Measurements from ENCODE around the gene IL5RA. TPM values are rescaled to one million over a fixed set of nuclear protein-coding genes. Genes with fewer than 3 reads are reported as not detected.

Gene IL5RA
- total RNA-seq, 1 donor from 2014 or later = not detected

DNA sequence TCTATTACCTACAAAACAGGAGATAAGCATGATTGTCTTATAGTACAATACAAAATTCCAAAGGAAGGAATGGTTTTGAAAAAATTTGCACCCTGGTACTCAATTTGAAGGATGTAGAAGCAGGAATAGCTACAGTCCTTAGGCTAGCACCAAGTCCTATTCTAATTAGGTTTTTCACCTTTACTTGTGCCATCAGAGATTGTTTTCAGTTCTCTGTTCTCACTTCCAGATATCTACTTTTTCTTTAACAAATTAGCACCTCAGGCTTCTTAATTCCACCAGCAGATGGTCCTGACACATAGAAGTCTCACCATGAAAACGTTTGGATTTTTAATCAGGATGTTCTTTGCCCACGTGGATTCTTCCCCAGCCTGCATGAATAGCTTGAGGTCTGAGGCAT lies 43.8 kb downstream of the IL5RA start:
- no peaks in the 10 kb centered on the region for H3K4me1 ChIP-seq
- no peaks in the 10 kb centered on the region for H3K36me3 ChIP-seq
- no peak overlapping the region for H3K27ac ChIP-seq (replicated peaks)
- TF ChIP-seq, protein P1, sequence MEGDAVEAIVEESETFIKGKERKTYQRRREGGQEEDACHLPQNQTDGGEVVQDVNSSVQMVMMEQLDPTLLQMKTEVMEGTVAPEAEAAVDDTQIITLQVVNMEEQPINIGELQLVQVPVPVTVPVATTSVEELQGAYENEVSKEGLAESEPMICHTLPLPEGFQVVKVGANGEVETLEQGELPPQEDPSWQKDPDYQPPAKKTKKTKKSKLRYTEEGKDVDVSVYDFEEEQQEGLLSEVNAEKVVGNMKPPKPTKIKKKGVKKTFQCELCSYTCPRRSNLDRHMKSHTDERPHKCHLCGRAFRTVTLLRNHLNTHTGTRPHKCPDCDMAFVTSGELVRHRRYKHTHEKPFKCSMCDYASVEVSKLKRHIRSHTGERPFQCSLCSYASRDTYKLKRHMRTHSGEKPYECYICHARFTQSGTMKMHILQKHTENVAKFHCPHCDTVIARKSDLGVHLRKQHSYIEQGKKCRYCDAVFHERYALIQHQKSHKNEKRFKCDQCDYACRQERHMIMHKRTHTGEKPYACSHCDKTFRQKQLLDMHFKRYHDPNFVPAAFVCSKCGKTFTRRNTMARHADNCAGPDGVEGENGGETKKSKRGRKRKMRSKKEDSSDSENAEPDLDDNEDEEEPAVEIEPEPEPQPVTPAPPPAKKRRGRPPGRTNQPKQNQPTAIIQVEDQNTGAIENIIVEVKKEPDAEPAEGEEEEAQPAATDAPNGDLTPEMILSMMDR (IDR thresholded peaks at IDR 0.05; ENCODE audit: borderline replicate concordance) = no peak
- no peaks in the 10 kb centered on the region for H3K27me3 ChIP-seq (ENCODE audit: low read depth)
- H3K4me3 ChIP-seq = no peak overlapping the region
- H3K9me3 ChIP-seq (replicated peaks) = no peaks in the 10 kb centered on the region
- no peak for DNase-seq
- intact Hi-C loops (cut with micrococcal nuclease) = no loop called here

GRCh38 chr3:3065876-3066275 lies 44.3 kb downstream of the IL5RA start:
- no peak overlapping the region for H3K4me3 ChIP-seq
- H3K4me1 ChIP-seq = no peaks in the 10 kb centered on the region
- no peak for DNase-seq
- no peaks in the 10 kb centered on the region for H3K36me3 ChIP-seq
- no peaks in the 10 kb centered on the region for H3K9me3 ChIP-seq (replicated peaks)
- TF ChIP-seq, protein P1 (IDR thresholded peaks at IDR 0.05; ENCODE audit: borderline replicate concordance) = no peak
- no peak overlapping the region for H3K27ac ChIP-seq (replicated peaks)
- no peaks in the 10 kb centered on the region for H3K27me3 ChIP-seq (ENCODE audit: low read depth)
- intact Hi-C loops (cut with micrococcal nuclease) = no loop called here

GRCh38 chr3:3064297-3064696 lies 45.9 kb downstream of the IL5RA start:
- TF ChIP-seq, protein P1 (IDR thresholded peaks at IDR 0.05; ENCODE audit: borderline replicate concordance) = no peak
- Histone ChIP-seq H3K27ac (replicated peaks) (no peak overlapping the region), H3K9me3 (replicated peaks) (no peaks in the 10 kb centered on the region), H3K27me3 (ENCODE audit: low read depth) (no peaks in the 10 kb centered on the region), H3K36me3 (no peaks in the 10 kb centered on the region), H3K4me1 (no peaks in the 10 kb centered on the region), H3K4me3 (no peak overlapping the region)
- intact Hi-C loops (cut with micrococcal nuclease) = no loop called here
- no peak for DNase-seq

- H3K27ac ChIP-seq (replicated peaks) = no peak overlapping the region
- H3K4me1 ChIP-seq = no peaks in the 10 kb centered on the region
- TF ChIP-seq, protein P1 (IDR thresholded peaks at IDR 0.05; ENCODE audit: borderline replicate concordance) = no peak
- H3K9me3 ChIP-seq (replicated peaks) = no peaks in the 10 kb centered on the region
- H3K27me3 ChIP-seq (ENCODE audit: low read depth) = no peaks in the 10 kb centered on the region
- intact Hi-C loops (cut with micrococcal nuclease) = no loop called here
- no peak for DNase-seq
- no peaks in the 10 kb centered on the region for H3K36me3 ChIP-seq
- H3K4me3 ChIP-seq = no peak overlapping the region
These were observed 50.5 kb downstream of the IL5RA start for GRCh38 chr3:3059645-3060044.

DNA sequence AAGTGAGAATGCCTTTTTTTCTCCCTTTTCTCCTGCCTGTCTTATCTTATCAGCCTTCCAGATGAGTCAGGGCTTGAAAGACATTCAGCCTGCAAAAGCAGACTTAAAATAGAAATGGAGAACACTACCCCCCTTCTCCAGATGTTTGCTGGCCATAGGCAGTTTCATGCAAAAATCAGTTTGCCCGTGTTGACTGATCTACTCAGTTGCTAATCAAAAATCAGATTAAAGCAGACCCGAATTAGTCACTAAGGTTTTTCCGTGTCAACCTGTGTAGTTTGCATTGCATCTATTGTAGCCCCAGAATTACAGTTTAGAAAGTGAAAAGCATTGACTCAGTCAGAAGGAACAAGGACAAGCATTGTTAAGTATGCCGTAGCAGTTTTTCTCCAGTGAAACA lies 56.2 kb downstream of the IL5RA start:
- H3K9me3 ChIP-seq (replicated peaks) = no peaks in the 10 kb centered on the region
- H3K4me3 ChIP-seq = no peak overlapping the region
- DNase-seq = no peak
- TF ChIP-seq, protein P1 (IDR thresholded peaks at IDR 0.05; ENCODE audit: borderline replicate concordance) = no peak
- H3K4me1 ChIP-seq = peaks cover 9% of the 10 kb centered on the region
- no peak overlapping the region for H3K27ac ChIP-seq (replicated peaks)
- H3K27me3 ChIP-seq (ENCODE audit: low read depth) = no peaks in the 10 kb centered on the region
- H3K36me3 ChIP-seq = no peaks in the 10 kb centered on the region
- intact Hi-C loops (cut with micrococcal nuclease) = no loop called here

Data from left ventricle myocardium inferior (tissue), 1 donor.